Left cardiac atrium (tissue), 4 donors: ENCODE measurements around the gene ZDHHC14. TPM values are rescaled to one million over a fixed set of nuclear protein-coding genes. Genes with fewer than 3 reads are reported as not detected.
A peak's percentile ranks its signal among the peaks of the same experiment; 100 is the strongest.
"Not testable (repeated sequence)": the region's sequence is repeated elsewhere in the genome, so short reads cannot be mapped to it uniquely, and the experiment has no call there.

Source experiments
- ATAC-seq, 2 donors: fragments of 200-7000 bp; cut with Tn5 transposase; one replicate each; pipeline ENCODE4 v1.9.1; 2020; ENCODE audit warnings: mild to moderate bottlenecking in 2 of 2, moderate library complexity in 2 of 2
- DNase-seq: peaks from one replicate; pipeline ENCODE4 v3.0.0-alpha.2; 2020
- intact Hi-C, 2 donors: fragments of 100-400 bp; cut with DNase I; formaldehyde crosslinking; loops; one replicate each; pipeline versions ENCODE4 v1.14.1 to v1.15.1; 2022 to 2023
- total RNA-seq, 2 donors: library from RNA; stranded (reverse); fragmentation: NEBNext Ultra II Directional; extraction: Animal tissue kit (Norgen Biotek cat#: 25700); gene quantifications; one replicate each; pipeline ENCODE4 v1.2.1, GENCODE V29; 2021
- donor health status: DM: no; HTN: yes; CAD: no.
- donor health status: DM: no; HTN: yes; CAD: no; lungs with severe emphysema.
- donor health status: DM: yes; HTN: yes; CAD: no.
- donor health status: Dilated cardiomyopathy.

The ZDHHC14 gene
- total RNA-seq, 2 donors from 2014 or later = 12.1 to 12.3 TPM

GRCh38 chr6:157455731-157456523 lies 74.9 kb downstream of the ZDHHC14 start:
- ATAC-seq (peak in 1 of 2 donors; percentile 60), DNase-seq (no peak)
- intact Hi-C loops = no loop called here

- intact Hi-C loops = no loop called here
- ATAC-seq (no peak), DNase-seq (no peak)
These were observed 75.5 kb downstream of the ZDHHC14 start for GRCh38 chr6:157456524-157456829.

DNA sequence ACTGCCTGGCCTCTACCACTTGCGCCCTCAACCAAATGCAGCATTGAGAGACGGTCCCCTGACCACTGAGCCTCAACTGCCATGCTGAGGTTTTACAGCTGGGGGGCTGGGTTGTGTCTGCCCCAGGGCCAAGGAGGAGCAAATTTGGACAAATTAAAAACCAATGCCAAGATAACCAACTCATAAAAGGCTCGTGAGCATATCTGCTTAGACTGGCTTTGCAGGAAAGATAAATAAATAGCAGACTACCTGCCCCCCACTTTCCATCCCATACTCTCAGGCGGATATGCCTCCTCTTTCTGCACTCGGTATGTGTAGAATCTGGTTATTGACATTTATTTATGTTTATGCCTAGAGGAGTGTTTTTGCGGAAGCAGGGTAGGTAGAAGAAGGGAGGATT lies 76.8 kb downstream of the ZDHHC14 start:
- DNase-seq (no peak), ATAC-seq (no peak)
- intact Hi-C loops = no loop called here

DNA sequence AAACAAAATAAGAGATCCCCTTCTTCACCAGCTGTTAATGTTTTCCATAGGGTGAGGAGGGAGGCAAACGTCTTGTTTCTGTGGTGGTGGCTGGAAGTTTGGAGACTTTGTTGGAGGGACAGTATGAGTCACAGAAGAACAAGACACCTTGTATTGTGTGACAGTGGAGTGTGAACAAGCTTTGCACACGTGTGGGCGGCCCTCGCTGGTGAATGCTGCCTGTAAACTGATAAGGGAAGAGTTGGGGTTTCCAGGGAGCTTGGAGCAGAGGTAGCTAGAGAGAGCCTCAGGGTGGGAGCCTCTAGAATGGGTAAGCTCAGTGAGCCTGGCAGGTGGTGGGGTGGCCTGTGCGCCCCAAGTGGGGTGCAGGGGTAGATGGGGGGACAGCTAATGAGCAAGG lies 78.3 kb downstream of the ZDHHC14 start:
- DNase-seq (no peak), ATAC-seq (no peak)
- intact Hi-C loops = no loop called here

GRCh38 chr6:157460182-157460999 lies 79.4 kb downstream of the ZDHHC14 start:
- intact Hi-C loops = no loop called here
- ATAC-seq (no peak), DNase-seq (no peak)

DNA sequence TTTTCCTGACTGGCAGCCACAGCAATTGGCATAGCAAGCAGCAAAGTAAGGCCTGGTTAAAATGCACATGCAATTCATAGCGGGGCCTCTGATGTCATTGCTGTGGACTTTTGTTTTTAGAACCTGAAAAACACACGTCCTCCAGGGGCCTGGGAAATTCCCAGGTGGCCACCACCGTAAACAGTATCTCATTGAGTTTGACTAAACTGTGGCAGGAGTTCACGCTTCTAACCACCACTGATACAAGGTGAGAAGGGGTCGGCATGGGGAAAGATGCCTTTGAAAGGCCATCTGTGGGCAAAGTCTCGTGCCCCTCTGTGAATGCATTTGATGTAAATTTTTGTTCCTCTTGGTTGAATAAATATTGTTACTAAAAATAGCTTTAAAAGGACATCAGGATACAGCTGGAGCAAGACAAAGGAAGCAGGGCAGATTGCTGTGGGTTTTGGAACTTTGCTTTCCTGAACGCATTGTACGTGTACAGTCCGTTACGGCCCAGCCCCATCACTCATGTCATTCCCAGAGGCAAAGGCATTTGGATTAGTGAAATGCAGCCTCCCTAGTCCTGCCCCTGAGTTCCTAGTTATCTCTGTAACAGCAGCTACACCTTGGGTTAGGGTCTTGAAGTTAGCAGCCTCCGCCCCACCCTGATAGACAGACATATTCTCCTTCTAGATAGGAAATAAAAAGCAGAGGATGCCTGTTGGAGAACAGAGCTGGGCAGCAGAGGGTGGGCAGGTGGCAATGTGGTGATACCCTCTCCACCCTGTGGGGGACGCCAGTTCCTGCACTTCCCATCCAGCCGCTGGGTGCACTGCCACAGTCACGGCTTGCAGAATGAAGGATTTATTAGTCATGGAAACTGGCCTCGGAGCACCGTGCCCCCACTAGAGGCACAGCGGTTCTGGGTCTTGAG lies 80.3 kb downstream of the ZDHHC14 start:
- DNase-seq (no peak), ATAC-seq (no peak)
- intact Hi-C loops = no loop called here

GRCh38 chr6:157462956-157463742 lies 82.2 kb downstream of the ZDHHC14 start:
- intact Hi-C loops = no loop called here
- ATAC-seq (no peak), DNase-seq (no peak)

DNA sequence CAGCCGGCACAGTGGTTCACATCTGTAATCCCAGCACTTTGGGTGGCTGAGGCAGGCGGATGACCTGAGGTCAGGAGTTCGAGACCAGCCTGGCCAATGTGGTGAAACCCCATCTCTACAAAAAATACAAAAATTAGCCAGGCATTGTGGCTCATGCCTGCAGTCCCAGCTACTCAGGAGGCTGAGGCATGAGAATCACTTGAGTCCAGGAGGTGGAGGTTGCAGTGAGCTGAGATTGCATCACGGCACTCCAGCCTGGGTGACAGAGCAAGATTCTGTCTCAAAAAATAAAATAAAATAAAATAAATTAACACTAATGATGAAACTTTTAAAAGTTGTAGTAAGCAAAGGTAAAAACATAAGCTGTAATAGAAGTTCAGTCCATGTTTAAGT lies 82.7 kb downstream of the ZDHHC14 start:
- DNase-seq, intact Hi-C loops, ATAC-seq: not testable (repeated sequence)

DNA sequence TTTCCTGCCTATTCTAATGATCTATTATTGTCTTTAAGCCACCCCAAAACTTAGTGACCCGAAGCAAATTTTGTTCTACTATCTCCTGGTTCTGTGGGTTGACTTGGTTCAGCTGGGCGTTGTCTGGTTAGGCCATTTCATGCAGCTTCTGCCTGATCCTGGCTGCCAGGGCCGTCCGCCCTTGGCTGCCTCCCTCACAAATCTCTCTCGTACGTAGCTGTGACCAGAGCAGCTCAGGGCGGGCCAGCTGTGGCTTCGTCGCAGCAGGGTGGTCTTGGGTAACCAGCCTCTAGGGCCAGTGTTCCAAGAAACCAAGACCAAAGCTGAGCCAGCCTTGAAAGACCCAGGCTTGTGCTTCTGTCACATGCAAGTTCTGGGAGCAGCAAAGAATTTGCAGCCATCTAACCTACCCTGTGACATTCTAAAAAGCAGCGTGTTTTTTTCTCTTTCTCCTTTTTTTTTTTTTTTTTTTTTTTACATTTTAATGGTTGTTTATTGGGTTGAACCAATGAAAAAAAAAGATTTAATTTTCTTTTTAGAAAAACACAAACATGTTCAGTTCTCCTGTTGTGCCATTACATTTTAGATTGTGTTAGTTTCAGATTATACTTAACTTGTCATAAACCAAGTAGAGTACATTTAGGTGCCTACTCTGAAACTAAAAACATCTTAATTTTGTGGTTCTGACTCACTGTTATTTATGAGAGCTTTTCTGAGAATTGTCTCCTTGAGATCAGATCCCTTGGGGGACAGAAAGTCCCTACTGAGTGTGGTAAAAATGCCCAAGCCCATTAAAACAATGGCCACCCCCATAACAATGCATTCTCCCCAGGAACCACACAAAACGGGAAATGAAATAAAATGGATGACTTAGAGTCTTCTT lies 83.9 kb downstream of the ZDHHC14 start:
- no peak for DNase-seq
- peak in 1 of 2 donors; percentile 70 for ATAC-seq
- intact Hi-C loops = no loop called here

DNA sequence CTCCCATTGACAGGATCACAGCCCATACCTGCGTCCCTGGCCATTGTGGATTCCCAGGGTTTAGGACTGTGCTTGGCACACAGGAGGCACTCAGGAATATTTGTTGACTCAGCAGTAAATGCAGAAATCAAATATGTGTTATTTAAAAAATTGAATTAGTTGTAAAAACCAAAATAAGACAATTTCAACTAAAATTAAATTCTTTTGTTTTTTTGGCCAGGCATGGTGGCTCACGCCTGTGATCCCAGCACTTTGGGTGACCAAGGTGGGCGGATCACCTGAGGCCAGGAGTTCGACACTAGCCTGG lies 85.3 kb downstream of the ZDHHC14 start:
- intact Hi-C loops = no loop called here
- no peak for ATAC-seq
- DNase-seq = no peak

DNA sequence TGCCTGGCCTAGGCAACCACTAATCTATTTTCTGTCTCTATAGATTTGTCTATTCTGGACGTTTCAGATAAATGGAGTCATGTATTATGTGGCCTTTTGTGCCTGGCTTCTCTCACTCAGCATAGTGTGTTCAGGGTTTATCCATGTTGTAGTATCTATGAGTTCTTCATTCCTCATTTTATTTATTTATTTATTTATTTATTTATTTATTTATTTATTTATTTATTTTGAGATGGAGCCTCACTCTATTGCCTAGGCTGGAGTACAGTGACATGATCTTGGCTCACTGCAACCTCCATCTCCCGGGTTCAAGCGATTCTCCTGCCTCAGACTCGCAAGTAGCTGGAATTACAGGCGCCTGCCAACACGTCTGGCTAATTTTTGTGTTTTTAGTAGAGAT lies 86.3 kb downstream of the ZDHHC14 start:
- intact Hi-C loops, ATAC-seq: not testable (repeated sequence)

DNA sequence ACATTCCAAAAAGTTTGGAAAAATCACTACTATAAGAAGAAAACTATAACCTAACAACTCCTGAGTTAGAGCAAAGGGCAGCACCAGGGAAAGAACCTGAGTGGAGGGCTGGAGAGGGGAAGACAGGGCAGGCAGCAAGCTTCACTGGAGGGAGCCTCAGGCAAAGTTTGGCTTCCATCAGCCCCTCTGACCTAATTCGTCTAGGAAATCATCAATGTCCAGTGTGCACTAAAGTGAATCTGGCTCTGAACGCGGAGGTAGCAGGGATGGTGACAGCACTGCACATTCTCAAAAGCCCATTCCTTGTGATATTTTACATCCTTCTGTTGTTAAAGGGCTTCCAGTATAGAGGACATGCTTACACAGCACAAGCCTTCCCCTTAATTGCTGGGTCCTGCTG lies 87.1 kb downstream of the ZDHHC14 start:
- ATAC-seq (no peak), DNase-seq (no peak)
- intact Hi-C loops = no loop called here

More for the DNA sequence above, 86.3 kb downstream of the ZDHHC14 start:
- not testable (repeated sequence) for DNase-seq

DNA sequence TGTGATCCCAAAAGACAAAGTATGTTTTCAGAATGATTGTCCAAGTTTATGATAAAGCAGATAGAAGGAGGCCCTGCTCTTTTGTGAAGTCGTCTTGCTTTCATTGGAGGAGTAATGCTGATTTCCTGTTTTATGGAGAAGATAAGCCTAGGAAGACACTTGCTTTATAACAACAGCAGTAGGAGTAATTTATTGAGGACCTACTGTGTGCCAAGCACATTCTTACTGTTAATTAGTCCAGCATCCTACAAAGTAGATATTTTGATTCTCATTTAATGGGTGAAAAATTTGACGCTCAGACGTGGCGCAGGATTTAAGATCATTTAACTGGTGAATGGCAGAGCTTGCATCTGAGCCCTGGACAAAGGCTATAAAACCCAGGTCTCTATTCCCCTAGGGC lies 87.6 kb downstream of the ZDHHC14 start:
- ATAC-seq (no peak), DNase-seq (no peak)
- intact Hi-C loops = no loop called here

- intact Hi-C loops = no loop called here
- DNase-seq = no peak
- no peak for ATAC-seq
These were observed 88.4 kb downstream of the ZDHHC14 start for GRCh38 chr6:157469378-157469777.

DNA sequence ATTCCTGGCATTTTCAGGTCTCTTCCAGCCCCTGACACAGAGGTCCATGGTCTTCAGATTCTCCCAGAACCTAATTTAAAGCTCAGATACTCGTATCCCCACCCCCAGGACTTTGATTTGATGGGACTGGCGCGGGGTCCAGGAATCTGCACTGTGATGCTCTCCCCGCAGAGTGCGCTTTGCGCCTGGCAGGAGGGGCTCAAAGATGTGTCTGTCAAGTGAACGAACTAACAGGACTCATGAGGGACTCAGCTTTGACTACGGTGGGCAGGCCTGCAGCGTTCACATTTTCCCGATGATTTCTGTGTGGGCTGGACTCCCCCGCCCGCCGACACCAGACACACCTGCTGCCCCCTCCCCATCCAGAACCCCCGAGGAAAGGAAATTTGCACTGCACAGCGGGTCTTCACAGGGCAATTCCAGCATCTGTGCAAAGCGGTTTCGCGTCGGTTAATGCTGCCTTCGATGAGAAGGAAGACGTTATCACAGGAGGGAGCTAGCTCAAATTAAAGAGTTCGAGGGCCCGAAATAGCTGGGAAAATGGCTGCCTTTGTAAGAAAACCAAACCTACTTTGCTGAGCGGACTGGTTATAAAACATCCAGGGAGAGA lies 90.2 kb downstream of the ZDHHC14 start:
- DNase-seq = no peak
- no peak for ATAC-seq
- intact Hi-C loops = no loop called here

- intact Hi-C loops = no loop called here
- DNase-seq (no peak), ATAC-seq (no peak)
These were observed 91.1 kb downstream of the ZDHHC14 start for GRCh38 chr6:157471895-157472686.

DNA sequence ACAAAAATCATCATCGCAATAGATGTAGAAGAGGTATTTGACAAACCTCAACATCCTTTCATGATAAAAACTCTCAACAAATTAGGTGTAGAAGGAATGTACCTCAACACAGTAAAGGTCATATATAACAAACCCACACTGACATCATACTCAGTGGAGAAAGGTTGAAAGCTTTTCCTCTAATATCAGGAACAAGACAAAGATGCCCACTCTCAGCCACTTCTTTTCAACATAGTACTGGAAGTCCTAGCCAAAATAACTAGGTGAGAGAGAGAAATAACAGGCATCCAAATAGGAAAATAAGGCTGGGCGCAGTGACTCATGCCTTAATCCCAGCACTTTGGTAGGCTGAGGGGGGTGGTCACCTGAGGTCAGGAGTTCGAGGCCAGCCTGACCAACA lies 95.8 kb downstream of the ZDHHC14 start:
- intact Hi-C loops = no loop called here
- ATAC-seq (no peak), DNase-seq (no peak)
